T-helper 1 cell (primary cell): Measurements from ENCODE around the gene MAT1A.
"Not testable (repeated sequence)": the region's sequence is repeated elsewhere in the genome, so short reads cannot be mapped to it uniquely, and the experiment has no call there.

Experiments used
- DNase-seq, 5 donors: peaks; one replicate each; pipeline ENCODE4 v3.0.0-alpha.2; 2012 to 2020
- total RNA-seq, 4 donors: gene quantifications; one replicate each; lab custom pipeline; 2026; lab: John Stamatoyannopoulos, UW

MAT1A gene
- total RNA-seq, result 0 reads per million in 4 donors

- no peak for DNase-seq
Observed at GRCh38 chr10:80289451-80290287, at the start of gene MAT1A. TSS of gene MAT1A (minus strand) at chr10:80289658. CDS start at chr10:80289423, 235 bp downstream.

DNA sequence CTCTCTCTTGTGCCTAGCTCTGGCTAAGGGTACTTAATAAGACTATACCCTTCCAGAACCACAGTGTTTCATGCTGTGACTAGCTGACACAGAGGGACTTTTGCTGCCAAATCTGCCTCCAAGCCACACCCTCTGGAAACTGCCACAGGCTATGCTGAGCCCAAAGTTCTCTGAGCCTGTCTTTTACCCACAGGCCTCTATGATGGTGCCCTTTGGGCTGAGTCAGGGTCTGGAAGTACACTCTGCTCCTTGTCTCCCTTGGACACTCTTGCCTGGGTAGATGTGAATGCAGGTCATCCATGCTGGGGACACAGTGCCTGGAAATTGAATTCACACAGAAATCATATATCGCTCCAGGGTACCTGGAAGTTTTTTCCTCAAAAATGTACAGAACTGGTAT, 44.5 kb upstream of the MAT1A start:
- DNase-seq, result no peak

DNA sequence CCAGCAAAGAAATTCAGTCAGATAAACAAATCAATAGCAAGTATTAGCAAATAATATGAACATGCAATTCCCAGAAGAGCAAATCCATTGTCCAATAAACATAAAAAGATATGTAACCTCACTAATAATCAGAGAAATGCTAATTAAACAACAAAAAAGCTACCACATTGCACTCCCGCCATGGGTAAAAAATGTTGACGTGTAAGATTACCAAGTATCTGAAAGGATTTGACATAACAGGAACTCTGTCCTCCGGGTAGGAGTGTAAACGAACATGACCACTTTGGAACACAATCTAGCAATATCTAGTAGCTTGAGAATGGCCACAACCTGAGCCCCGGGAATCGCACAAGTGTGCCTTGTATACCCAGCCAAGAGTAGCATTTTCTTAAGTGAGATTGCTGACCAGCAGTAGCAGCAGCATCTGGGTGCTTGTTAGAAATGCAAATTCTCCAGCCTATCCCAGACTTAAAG, 35.5 kb upstream of the MAT1A start:
- no peak for DNase-seq

DNA sequence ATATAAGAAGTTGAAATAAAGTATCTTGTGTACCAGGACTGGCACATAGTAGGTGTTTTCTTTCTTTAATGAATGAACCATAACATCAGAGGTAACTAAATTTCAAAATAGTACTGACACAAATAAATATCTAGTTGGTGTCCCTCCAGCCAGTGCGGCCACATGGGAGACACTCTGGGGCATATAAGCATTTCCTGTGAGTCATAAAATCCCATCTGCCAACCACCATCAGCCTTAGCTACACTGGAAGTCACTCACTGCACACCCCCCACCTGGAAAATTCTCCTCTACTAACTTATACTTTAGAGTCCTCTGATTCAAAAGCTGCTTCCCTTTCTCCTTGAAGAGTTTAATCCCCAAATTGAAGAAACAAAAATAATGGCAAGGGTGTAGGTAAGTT, 34.6 kb upstream of the MAT1A start:
- DNase-seq, result no peak

- no peak for DNase-seq
Observed at GRCh38 chr10:80323311-80323710, 33.9 kb upstream of the MAT1A start.

GRCh38 chr10:80322711-80323110, 33.3 kb upstream of the MAT1A start:
- no peak for DNase-seq

DNA sequence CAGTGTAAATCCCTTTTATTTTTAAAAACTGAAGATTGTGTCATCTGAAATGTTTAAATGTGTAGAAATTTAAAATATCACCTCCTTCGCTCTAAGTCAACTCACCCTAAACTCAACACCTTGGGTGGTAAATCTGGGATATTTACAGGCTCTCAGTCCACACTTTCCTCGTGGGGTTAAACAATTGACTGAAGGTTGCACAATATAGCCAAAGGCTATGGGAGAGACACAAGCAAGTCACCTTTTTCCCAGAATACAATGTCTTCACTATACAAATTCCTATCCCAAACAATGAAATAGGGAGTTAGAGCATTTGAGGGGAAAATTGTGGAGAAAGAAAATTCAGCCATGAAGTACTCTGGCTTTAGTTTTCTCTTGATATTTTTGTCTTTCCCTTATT, 32.7 kb upstream of the MAT1A start:
- DNase-seq, result no peak

GRCh38 chr10:80321183-80321582, 31.7 kb upstream of the MAT1A start:
- DNase-seq, result no peak

DNA sequence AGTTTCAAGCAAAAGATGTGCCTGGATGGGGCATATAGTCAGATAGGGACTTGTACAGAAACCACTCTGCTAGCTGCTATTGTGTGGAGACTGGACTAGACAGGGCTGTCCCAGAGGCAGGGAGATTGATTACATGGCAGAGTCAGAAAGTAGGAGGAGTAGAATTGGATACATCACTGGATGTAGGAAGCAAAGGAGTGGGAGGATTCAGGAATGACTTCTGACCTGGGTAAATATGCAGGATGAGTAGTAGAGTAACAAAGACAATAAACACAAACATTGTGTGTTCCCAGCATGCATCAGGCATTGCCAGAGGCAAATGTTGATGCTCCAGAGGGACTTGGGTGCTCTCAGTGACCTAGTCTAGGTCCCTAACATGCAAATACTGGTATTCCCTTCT, 30.9 kb upstream of the MAT1A start:
- DNase-seq, result no peak

GRCh38 chr10:80319725-80320290, 30.4 kb upstream of the MAT1A start:
- DNase-seq, result no peak

GRCh38 chr10:80319318-80319717, 29.9 kb upstream of the MAT1A start:
- DNase-seq, result no peak

GRCh38 chr10:80318742-80319141, 29.3 kb upstream of the MAT1A start:
- DNase-seq, result no peak

GRCh38 chr10:80315391-80315790, 25.9 kb upstream of the MAT1A start:
- DNase-seq, result no peak

DNA sequence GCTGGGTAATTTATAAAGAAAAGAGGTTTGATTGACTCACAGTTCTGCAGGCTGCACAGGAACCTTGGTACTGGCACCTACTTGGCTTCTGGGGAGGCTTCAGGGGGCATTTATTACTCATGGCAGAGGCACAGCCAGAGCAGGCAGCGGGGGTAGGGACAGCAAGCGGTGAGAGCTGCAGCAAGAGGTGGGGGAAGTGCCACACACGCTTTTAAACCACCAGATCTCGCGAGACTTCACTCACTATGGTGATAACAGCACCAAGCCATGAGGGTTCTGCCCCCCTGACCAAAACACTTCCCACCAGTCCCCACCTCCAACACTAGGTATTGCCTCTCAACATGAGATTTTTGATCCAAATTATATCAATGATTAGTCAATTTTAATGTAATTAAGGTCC, 24.1 kb upstream of the MAT1A start:
- DNase-seq, result no peak

DNA sequence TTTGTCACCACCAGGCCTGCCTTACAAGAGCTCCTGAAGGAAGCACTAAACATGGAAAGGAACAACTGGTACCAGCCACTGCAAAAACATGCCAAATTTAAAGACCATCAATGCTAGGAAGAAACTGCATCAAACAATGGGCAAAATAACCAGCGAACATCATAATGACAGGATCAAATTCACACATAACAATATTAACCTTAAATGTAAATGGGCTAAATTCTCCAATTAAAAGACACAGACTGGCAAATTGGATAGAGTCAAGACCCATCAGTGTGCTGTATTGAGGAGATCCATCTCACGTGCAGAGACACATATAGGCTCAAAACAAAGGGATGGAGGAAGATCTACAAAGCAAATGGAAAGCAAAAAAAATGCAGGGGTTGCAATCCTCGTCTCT, 16.5 kb upstream of the MAT1A start:
- not testable (repeated sequence) for DNase-seq

DNA sequence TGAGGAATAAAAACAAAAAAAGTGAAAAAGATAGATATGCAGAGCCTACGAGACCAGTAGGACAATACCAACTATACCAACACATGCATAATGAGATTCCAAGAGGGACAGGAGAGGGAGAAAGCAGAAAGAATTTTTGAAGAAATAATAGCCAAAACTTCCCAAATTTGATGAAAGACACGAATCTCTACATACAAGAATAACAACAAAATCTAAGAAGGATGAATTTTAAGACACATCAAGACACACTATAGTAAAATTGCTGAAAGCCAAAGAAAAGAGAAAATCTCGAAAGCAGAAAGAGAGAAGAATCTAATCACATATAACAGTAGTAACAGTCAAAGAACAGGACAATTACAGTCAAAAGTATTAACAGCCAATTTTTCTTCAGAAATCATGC, 7.5 kb upstream of the MAT1A start:
- DNase-seq, result no peak

DNA sequence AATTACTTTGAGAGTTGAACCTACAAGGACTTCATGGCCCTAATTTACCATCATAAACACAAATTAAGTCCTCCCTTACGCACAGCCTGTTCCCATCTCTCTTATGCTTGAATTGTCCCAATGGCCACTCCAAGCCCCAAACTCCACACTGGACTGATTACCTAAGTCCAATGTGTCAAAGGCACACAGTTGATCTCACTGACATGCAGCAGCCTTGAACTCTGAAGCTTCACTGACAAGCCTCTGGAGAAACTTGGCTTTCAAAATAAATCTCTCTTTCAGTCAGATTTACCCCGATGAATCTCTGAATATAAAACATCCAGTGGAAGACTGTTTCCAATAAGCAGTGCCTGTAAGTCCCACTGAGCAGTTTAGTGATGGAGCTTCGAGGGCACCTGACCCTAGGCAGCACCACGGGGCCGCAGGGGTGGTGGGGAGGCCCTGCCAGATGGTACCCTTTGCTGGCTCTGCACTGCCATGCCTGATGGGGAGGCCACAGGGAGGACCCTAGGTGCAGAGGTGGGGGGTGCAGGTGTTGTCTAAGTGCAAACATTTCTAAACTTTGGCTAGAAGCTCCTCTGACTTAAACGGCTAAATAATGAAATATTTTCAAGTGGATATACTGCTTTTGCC, 3.3 kb upstream of the MAT1A start:
- no peak for DNase-seq

GRCh38 chr10:80290474-80291220, 1.2 kb upstream of the MAT1A start:
- DNase-seq, result no peak

DNA sequence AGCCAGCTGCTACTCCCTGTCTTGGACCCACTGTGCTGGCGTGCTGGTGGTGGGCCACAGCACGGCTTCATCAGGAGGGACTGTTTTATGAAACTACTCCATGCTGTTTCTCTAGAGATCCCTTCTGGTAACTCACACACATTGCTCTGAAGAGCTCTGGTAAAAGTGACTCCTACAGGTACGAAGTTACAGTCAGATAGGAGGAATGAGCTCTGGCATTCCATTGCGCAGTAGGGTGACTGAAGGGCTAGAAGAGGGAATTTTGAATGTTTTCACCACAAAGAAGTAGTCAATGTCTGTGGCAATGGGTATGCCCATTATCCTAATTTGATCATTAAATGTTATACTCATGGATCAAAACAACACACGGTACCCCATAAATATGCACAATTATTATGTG, 609 bp downstream of the MAT1A start:
- DNase-seq, result no peak

GRCh38 chr10:80284522-80284921, 4.9 kb downstream of the MAT1A start:
- DNase-seq, result no peak

DNA sequence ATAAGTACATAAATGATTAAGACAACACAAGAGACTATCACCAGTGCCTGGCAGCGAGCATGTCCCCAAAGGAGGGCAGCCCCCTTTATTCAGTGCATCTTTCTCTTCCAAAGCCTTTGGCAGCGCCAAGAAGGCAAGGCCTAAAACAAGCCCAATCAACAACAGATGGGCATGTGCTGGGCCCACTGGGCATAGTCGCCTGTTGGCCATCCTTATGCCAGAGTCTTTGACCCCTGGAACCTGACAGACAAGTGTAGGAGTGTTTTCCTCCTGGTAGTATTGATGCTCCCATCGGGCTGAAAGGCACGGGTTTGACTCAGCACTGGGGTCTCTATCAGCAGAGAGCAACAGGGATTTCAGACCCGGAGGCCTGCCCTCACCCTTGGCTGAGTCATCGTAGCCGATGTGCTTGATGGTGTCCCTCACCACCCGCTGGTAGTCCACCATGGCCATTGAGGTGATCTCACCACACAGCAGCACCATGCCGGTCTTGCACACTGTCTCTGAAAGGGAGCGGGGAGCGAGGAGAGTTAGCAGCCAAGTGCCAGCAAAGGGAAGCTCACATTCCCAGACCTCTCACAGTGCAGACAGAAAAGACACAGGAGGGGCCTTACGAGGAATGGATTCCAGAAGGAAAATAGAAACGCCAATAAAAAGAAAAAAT, 5.8 kb downstream of the MAT1A start:
- no peak for DNase-seq

DNA sequence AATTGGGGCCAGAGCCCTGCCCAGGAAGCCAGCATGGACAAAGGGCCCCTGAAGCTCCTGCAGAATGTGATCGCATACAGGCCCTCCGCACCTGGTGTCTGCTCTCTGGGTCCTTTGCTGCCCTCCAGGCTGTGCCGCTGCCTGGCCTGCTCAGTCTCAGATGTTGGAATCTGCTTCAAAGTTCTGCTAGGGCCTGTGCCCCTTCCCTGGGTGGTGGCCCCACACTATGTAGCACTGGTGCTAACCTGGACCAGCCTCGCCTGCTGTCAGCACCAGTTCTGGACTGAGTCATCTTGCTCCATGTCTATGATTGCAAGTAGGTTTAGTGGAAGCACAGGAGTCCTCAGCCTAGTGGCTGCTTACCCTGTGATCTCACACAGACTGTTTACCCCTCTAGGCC, 6.3 kb downstream of the MAT1A start:
- DNase-seq, result no peak
